GM18867 (cell line): ENCODE results near the gene HERPUD2.
"Not testable (repeated sequence)": the region's sequence is repeated elsewhere in the genome, so short reads cannot be mapped to it uniquely, and the experiment has no call there.

ENCODE experiments used
- ATAC-seq: cut with Tn5 transposase; IDR thresholded peaks from one replicate; pipeline ENCODE4 v1.9.1; 2021; ENCODE audit warnings: mild to moderate bottlenecking, moderate library complexity; ENCODE audit not compliant: unreplicated experiment

Gene HERPUD2

DNA sequence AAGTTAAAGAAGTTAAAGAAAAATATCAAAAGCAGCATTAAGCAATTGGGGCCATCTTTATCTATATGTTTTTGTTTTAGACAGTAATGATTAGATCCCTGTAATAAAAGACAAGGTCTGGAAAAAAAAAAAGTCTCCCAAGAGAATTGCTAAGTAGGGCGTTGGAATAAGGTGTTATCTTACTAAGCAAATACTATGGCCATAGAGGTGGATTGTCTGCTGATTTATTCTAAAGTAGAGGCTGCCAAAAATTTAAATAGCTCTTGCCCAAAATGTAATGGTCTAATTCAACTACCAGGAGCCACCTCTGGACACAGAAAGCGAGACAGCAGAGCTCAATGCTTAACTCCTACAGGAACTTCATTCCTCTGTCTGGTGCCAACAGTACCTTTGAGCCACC lies 71.6 kb downstream of the HERPUD2 start:
- ATAC-seq, result no peak

DNA sequence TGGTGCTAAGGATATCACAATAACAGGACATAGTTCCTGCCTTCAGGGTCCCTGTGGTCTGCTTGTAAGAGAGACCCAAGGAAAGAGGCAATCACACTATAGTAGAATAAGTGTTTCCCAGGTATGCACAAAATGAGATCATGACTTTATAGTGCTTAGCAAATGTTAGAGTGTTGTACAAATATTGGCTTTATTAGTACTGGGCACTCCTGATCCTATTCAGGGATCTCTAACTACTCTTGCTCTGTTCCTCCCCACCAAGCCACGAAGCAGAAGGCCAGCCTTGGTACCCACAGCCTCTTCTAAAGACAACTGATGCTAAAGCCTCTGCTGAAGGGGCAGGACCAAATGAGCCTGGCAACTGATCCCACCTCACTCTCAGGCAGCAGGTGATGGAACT lies 75.1 kb downstream of the HERPUD2 start:
- ATAC-seq, result no peak

DNA sequence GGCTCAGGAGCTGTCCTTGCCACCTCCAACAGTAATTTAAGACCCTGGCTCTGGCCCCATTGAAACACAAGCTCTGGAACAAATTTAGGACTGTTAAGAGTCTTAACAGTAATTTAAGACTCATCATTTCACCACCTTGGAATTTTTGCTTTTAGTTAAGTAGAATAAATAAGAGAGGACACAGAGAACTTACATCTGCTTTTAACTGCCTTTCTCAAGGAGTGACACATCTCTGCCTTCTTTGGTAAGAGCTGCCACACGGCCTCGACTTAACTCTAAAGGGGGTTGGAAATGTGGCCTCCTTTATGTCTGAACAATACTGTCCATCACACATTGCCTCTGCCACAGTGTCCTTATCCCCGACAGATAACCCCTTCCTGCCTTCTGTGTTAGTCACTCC lies 77.9 kb downstream of the HERPUD2 start:
- ATAC-seq, result no peak

DNA sequence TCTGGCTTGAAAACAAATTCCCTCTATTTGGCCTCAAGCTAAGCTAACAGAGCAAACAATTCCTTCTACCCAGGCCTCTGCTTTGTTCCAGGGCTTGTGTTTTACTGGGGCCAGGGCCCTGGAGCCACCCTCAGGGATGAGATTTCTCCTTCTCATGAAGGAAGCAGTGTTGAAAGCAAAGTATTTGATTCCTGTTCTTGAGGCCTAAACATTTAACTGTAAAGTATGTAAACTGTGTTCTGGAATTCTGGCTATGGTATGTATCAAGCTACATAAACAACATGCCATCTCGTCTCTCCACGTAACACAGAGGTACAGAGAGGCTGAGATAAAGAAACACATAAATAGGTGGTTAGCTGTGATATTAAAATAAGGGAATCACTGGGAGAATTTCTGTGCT lies 81.8 kb downstream of the HERPUD2 start:
- no peak for ATAC-seq

DNA sequence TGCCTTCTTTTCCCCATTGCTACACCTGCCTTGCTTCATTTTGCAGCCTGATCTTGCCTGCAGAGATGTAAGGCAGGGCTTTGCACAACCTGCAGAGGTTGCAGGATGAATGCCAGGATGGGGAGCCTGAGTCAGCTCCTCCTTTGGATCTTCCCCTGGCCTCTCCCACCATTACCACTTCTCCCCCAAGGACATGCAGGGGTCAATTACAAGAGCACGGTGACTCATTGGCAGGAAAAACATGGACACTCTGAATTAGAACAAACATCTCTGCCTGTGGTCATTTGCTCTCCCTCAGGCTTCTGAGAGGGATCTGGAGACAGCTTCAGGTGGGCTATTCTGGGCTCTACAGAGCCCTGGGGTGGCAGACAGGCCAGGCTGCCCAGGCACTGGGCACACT lies 89.2 kb downstream of the HERPUD2 start:
- ATAC-seq, result no peak

DNA sequence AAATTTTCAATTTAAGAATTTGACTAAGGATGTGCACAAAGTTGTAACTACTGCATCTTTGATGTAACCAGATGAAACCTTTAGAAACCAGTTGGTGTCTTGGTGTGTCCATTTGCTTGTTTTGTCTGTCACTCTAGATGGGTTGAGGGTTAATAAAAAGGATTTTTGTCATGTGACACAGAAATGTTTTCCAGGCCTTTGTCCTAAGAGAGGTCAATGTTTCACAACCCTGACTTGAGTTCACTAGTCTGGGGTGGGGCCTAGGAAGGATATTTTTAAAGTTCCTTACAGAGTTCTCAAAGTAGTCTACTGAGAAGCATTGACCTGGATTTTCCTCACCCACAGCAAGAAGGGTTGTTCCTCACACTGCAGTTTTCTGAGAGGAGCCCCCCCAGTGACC lies 90.3 kb downstream of the HERPUD2 start:
- no peak for ATAC-seq

DNA sequence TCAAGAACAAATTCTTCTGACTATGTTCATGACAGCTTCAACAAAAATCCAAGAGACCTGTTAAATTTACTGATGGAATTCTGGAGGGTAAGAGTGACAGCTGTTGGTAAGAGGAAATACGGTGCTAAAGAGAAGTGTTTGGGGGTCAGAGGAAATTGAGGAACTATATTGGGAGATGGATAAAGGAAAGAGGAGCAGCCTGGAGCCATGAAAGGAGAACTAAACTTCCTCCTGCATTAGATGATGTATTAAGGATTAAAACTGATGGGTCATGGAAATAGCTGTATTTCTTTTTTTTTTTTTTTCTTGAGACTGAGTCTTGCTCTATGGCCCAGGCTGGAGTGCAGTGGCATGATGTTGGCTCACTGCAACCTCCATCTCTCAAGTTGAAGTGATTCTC lies 95.3 kb downstream of the HERPUD2 start:
- ATAC-seq, result no peak

DNA sequence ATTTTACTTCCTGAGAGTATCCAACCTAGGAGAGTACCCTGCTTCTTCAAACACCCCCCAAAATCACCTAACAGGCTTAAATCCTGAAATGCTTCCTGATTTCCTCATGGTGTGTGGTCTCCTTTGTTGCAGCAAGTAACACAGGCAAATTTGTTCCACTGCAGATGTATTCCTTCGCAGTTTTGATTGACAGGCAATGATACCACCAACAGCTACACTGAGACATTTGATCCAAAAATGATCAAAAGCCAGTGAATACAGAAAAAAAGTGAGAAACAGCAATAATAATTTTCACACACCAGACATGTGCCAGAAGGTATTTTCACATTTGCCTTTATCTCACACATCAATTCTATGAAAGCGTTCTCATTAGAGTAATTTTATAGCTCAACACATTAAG lies 95.9 kb downstream of the HERPUD2 start:
- no peak for ATAC-seq

DNA sequence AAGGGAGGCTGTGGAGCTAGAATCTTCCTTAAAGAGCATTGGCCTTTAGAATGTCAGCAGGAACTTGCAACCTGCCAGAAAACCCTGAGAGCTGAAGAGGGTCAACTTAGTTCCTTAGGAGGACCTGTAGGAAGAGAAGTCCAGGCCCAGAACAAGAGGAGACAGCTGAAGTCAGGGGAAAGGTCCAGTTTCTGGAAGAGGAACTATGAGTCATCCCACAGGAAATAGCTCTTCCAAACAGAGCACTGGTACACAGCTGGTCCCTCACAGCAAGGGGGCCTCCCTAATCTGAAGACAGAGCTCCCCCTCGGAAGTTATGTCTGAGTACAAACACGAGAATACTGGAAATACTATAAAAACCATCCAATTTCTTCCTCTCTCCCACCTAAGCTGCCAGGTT lies 98.9 kb downstream of the HERPUD2 start:
- no peak for ATAC-seq

DNA sequence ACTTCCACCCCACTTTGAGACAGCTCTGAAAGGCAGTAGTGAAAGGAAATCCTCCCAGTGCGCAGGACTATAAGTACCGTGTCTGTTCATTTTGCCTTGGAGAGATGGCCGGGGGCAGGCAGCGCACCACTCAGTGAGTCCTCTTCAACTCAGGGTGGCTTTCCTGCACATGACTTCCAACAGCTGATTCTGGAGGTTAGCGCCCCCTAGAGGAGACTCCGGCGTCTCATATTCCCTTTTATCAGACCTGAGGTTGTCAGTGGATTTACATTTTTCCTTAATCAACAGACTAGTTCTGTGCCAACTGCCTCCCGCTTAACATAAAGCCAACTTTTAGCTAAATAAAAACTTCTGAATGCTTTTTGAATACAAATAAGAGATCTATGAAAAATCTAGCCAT lies 101.0 kb downstream of the HERPUD2 start:
- ATAC-seq, result no peak

DNA sequence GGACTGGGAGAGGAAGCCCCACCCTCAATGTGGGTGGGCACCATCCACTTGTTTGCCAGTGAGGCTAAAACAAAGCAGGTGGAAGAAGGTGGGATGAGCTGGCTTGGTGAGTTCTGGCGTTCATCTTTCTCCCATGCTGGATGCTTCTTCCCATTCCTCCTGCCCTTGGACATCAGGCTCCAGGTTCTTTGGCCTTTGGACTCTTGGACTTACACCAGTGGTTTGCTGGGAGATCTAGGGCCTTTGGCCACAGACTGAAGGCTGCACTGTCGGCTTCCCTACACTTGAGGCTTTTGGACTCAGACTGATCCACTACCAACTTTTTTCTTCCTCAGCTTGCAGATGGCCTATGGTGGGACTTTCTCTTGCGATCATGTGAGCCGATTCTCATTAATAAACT lies 106.3 kb downstream of the HERPUD2 start:
- no peak for ATAC-seq

DNA sequence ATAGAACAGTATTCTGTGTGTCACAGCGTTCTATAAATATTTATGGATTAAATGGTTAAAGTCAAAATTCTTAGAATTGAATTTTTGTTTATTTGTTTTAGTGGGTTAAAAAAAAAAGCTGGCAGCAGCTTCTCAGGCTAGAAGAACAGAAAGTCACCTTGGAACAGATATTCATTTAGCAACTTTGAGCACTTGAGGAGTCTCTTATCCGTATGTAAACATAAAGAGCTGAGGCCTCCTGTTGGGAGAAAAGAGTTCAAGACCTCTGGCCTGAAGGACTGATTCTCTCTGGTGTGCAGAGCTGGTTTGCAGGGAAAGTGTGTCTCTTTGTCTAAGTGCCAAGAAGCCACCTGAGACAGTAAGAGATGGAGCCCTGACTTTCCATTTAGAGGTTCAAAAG lies 109.9 kb downstream of the HERPUD2 start:
- no peak for ATAC-seq

DNA sequence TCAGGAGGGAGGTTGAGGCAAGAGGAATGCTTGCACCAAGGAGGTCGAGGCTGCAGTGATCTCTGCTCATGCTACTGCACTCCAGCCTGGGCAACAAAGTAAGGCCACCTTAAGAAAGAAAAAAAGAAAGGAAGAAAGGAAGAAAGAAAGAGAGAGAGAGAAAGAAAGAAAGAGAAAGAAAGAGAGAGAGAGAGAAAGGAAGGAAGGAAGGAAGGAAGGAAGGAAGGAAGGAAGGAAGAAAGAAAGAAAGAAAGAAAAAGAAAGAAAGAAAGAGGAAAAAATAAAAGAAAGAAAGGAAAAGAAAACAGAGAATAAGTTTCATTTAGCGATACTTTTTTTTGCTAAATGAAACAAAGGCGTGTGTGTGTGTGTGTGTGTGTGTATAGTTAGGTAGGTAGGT lies 110.4 kb downstream of the HERPUD2 start:
- ATAC-seq, result not testable (repeated sequence)
